ENCODE data around the gene SBK3. TPM values are rescaled to one million over a fixed set of nuclear protein-coding genes. Genes with fewer than 3 reads are reported as not detected.
"Not testable (repeated sequence)": the region's sequence is repeated elsewhere in the genome, so short reads cannot be mapped to it uniquely, and the experiment has no call there.

Gene SBK3
- total RNA-seq, 1 experiment from 2014 or later, result 0.43 TPM

- no peaks in the 10 kb centered on the region; the same call in 1 of the 2 replicates for H3K9me3 ChIP-seq
- H3K27me3 ChIP-seq, result no peaks in the 10 kb centered on the region
- peak overlapping the region; percentile 98 for H3K4me3 ChIP-seq
- DNase-seq, result peak; percentile 72
- H3K36me3 ChIP-seq, result peaks cover 23% of the 10 kb centered on the region
These were observed 34.7 kb upstream of the SBK3 start for GRCh38 chr19:55579766-55580621.

- H3K9me3 ChIP-seq, result no peaks in the 10 kb centered on the region; the same call in 1 of the 2 replicates
- no peak for DNase-seq
- no peaks in the 10 kb centered on the region for H3K27me3 ChIP-seq
- H3K36me3 ChIP-seq, result peaks cover 23% of the 10 kb centered on the region
- H3K4me3 ChIP-seq, result peak overlapping the region; percentile 98
These were observed 33.7 kb upstream of the SBK3 start for GRCh38 chr19:55578761-55579747.

GRCh38 chr19:55578031-55578760 is 32.9 kb upstream of the SBK3 start:
- Histone ChIP-seq H3K9me3 (no peaks in the 10 kb centered on the region; the same call in 1 of the 2 replicates), H3K4me3 (no peak overlapping the region), H3K36me3 (peaks cover 23% of the 10 kb centered on the region), H3K27me3 (no peaks in the 10 kb centered on the region)
- no peak for DNase-seq

- no peak for DNase-seq
- no peaks in the 10 kb centered on the region for H3K27me3 ChIP-seq
- no peak overlapping the region for H3K4me3 ChIP-seq
- peaks cover 23% of the 10 kb centered on the region for H3K36me3 ChIP-seq
- no peaks in the 10 kb centered on the region; the same call in 1 of the 2 replicates for H3K9me3 ChIP-seq
These were observed 31.4 kb upstream of the SBK3 start for GRCh38 chr19:55576746-55577145.

- DNase-seq, H3K27me3 ChIP-seq, H3K4me3 ChIP-seq: not testable (repeated sequence)
These were observed 28.6 kb upstream of the SBK3 start for GRCh38 chr19:55573929-55574328.

GRCh38 chr19:55569477-55569876 is 24.1 kb upstream of the SBK3 start:
- DNase-seq, H3K9me3 ChIP-seq, H3K36me3 ChIP-seq, H3K27me3 ChIP-seq, H3K4me3 ChIP-seq: not testable (repeated sequence)

More at GRCh38 chr19:55573929-55574328, 28.6 kb upstream of the SBK3 start:
- H3K36me3 ChIP-seq, result peaks cover 16% of the 10 kb centered on the region
- not testable (repeated sequence) for H3K9me3 ChIP-seq

GRCh38 chr19:55567708-55568328 is 22.5 kb upstream of the SBK3 start:
- DNase-seq, result no peak
- peaks cover 2% of the 10 kb centered on the region; the same call in 1 of the 2 replicates for H3K27me3 ChIP-seq
- no peaks in the 10 kb centered on the region for H3K36me3 ChIP-seq
- no peak overlapping the region for H3K4me3 ChIP-seq
- H3K9me3 ChIP-seq, result no peaks in the 10 kb centered on the region

GRCh38 chr19:55566823-55567222 is 21.5 kb upstream of the SBK3 start:
- H3K27me3 ChIP-seq, result peaks cover 2% of the 10 kb centered on the region; the same call in 1 of the 2 replicates
- no peaks in the 10 kb centered on the region for H3K36me3 ChIP-seq
- H3K9me3 ChIP-seq, result no peaks in the 10 kb centered on the region
- H3K4me3 ChIP-seq, result no peak overlapping the region
- no peak for DNase-seq

- Histone ChIP-seq H3K9me3 (peaks cover 5% of the 10 kb centered on the region; the same call in 1 of the 2 replicates), H3K36me3 (no peaks in the 10 kb centered on the region), H3K4me3 (no peak overlapping the region), H3K27me3 (peaks cover 2% of the 10 kb centered on the region; the same call in 1 of the 2 replicates)
- peak; percentile 97 for DNase-seq
These were observed 17.9 kb upstream of the SBK3 start for GRCh38 chr19:55563261-55563690.

- no peak for DNase-seq
- Histone ChIP-seq H3K36me3 (no peaks in the 10 kb centered on the region), H3K27me3 (no peaks in the 10 kb centered on the region), H3K4me3 (no peak overlapping the region), H3K9me3 (peaks cover 5% of the 10 kb centered on the region; the same call in 1 of the 2 replicates)
These were observed 14.3 kb upstream of the SBK3 start for GRCh38 chr19:55559684-55560083.

GRCh38 chr19:55554741-55555152 is 9.4 kb upstream of the SBK3 start:
- no peak for DNase-seq
- no peak overlapping the region for H3K4me3 ChIP-seq
- H3K36me3 ChIP-seq, result no peaks in the 10 kb centered on the region
- H3K27me3 ChIP-seq, result no peaks in the 10 kb centered on the region
- H3K9me3 ChIP-seq, result no peaks in the 10 kb centered on the region

GRCh38 chr19:55554302-55554701 is 9.0 kb upstream of the SBK3 start:
- H3K4me3 ChIP-seq, result no peak overlapping the region
- no peaks in the 10 kb centered on the region for H3K36me3 ChIP-seq
- DNase-seq, result no peak
- H3K27me3 ChIP-seq, result no peaks in the 10 kb centered on the region
- H3K9me3 ChIP-seq, result no peaks in the 10 kb centered on the region

- H3K36me3 ChIP-seq, result no peaks in the 10 kb centered on the region
- no peak for DNase-seq
- H3K9me3 ChIP-seq, result no peaks in the 10 kb centered on the region
- H3K27me3 ChIP-seq, result no peaks in the 10 kb centered on the region
- no peak overlapping the region for H3K4me3 ChIP-seq
These were observed 8.2 kb upstream of the SBK3 start for GRCh38 chr19:55553217-55554182.

GRCh38 chr19:55552620-55553019 is 7.3 kb upstream of the SBK3 start:
- Histone ChIP-seq H3K9me3 (no peaks in the 10 kb centered on the region), H3K4me3 (no peak overlapping the region), H3K36me3 (no peaks in the 10 kb centered on the region), H3K27me3 (no peaks in the 10 kb centered on the region)
- peak; percentile 81 for DNase-seq

GRCh38 chr19:55552206-55552605 is 6.9 kb upstream of the SBK3 start:
- H3K27me3 ChIP-seq, result no peaks in the 10 kb centered on the region
- no peaks in the 10 kb centered on the region for H3K36me3 ChIP-seq
- no peak overlapping the region for H3K4me3 ChIP-seq
- H3K9me3 ChIP-seq, result no peaks in the 10 kb centered on the region
- no peak for DNase-seq

Measured in MG63 (cell line).